ENCODE data around the gene ABL2.
"Not testable (repeated sequence)": the region's sequence is repeated elsewhere in the genome, so short reads cannot be mapped to it uniquely, and the experiment has no call there.

The ABL2 gene

DNA sequence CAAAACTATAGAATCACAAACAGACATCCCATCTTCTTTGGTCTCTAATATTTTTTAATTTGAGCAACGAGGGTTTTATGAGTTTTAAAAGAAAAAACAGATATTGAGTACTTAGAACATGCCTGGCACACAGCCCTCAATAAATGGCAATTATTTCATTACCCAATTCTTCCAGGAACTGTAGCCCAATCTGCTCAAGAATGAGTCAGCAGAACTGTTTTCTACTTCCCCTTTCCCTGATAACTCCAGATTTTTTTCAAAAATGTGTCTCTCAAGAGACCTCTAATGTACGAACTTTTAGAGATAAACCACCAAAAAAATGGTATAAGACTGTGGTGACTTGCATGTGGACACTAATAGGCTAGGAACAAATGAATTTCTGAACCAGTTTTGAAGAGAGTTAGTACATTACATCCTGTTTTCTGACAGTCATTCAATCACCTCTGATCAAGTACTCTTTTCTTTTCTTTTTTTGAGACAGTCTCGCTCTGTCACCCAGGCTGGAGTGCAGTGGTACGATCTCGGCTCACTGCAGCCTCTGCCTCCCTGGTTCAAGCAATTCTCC, 11.5 kb downstream of the ABL2 start:
- DNase-seq (ENCODE audit: low read depth in 2 of 2): no peak

DNA sequence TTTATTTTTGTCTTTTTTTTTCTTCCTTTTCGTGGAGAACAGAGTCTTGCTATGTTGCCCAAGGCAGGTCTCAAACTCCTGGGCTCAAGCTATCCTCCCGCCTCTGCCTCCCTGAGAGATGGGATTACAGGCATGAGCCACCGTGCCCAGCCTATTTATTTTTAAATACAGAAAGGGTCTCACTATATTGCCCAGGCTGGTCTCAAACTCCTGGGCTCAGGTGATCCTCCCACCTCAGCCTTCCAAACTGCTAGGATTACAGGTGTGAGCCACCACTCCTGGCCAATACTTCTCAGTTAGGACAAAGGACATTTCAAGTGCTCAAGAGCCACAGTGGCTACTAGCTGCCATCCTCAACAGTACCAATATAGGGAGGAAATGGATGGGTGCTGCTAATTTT, 16.2 kb downstream of the ABL2 start:
- not testable (repeated sequence) for DNase-seq (ENCODE audit: low read depth in 2 of 2)

DNA sequence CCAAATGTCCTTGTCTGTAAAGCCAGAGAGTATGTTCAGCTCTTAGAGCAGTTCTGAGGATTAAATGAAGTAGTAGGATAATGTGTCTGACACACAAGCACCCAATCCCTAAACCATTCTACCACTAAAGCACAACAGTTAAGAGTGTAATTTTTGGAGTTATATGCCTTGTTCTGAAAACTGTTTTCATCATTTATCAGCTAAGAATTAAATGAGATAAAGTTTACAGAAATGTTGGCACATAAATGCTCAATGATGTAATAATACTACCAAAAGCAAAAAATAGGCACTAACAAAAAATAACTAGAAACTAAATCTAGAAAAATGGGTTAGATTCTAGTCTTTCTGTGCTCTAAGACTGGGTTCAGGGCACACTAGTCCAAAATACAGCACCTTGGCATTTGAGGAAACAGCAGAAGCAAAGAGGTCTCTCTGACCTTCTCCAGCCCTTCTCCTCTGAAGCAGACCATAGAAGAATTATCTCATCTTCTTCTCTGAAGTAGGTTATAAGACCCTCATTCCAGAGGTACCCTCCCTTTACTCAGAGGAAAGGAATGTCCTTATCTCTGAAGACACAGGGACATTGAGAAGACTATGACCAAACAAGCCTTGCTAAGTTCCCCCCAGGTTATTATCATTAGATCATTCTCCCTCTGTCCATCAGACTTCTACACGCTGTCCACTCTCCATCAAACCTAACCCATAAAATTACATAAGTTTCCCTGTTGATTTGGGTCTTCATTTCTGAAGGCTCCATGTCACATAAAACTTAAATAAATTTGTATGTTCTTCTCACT, 20.6 kb downstream of the ABL2 start:
- DNase-seq (ENCODE audit: low read depth in 2 of 2): no peak

DNA sequence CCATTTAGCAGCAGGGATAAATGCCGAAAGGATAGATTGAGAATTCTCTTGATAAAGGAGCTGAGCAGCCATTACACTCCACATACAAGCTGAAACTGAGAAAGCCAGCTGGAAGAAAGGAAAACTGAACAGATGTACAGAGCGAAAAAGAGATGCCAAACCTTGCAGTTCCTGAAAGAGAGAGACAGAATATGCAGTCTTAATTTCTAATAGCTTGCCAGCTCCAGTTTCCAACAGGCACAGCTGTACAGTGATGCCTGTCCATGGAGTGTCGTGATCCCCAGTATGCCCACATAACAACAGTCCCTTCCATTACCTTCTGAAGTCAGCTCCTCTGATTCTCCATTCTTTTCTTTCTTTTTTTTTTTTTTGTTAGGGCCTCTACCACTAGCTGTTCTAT, 22.7 kb downstream of the ABL2 start:
- no peak for DNase-seq (ENCODE audit: low read depth in 2 of 2)

DNA sequence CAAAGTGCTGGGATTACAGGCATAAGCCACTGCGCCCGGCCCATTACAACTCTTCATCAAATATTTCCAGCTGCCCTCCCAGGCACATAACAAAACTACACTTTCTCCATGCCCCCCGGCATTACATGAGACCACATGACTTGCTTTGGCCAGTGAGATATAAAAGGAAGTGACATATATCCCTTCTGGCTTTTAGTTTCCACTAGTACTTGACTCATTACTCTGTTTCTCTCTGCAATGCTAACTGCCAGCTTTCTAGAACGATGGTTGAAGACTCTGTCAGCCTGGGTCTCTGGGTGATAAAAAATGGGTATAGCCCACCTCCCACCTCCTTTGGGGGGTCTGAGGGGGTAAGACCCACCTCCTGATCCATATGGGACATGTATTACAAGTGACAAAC, 24.2 kb downstream of the ABL2 start:
- no peak for DNase-seq (ENCODE audit: low read depth in 2 of 2)

DNA sequence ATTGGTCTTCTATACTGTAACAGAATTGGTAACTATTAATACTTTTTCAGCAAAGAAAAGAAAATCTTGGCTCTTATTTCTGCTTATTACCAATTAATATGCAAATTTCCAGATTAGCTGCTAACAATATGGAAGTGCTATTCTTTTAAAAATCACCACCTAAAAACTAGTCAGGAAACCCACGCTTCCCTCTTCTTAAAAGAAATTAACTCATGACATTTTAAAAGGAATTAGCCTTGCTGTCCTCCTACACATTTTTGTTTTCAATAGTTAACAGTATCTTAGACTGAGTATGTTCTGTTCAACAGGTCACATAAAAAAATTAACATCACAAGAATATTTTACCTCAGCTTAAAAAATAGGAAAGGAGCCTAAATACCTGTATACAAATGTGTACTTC, 27.3 kb downstream of the ABL2 start:
- DNase-seq (ENCODE audit: low read depth in 2 of 2): no peak

DNA sequence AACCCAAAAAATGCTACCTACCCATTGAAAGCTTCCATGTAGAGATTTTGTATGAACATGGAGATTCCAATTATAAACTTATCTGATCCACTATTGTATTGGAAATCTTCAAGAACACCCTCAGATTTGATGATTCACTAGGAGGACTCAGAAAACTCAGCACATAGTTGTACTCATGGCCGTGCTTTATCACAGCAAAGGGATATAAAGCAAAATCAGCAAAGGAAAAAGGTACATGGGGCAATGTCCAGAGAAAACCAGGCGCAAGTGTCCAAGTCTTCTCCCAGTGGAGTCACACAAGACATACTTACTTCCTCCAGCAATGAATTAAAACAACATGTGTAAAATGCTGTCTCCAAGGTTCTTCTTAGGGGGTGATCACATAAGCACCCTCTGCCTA, 28.9 kb downstream of the ABL2 start:
- DNase-seq (ENCODE audit: low read depth in 2 of 2): no peak

DNA sequence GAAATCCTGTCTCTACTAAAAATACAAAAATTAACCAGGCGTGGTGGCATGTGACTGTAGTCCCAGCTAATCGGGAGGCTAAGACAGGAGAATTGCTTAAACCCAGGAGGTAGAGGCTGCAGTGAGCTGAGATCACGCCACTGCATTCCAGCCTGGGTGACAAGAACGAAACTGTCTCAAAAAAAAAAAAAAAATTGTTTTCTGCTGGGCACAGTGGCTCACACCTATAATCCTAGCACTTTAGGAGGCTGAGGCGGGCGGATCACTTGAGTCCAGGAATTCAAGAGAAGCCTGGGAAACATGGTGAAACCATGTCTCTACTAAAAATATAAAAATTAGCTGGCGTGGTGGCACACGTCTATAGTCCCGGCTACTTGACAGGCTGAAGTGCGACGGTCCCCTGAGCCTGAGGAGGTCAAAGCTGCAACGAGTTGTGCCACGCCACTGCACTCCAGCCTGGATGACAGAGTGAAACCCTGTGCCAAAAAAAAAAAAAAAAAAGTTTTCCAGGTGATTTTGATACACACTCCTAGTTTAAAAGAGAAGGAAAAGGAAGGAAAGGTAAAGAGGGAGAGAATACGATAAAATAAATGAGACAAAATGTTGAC, 31.7 kb downstream of the ABL2 start:
- no peak for DNase-seq (ENCODE audit: low read depth in 2 of 2)

DNA sequence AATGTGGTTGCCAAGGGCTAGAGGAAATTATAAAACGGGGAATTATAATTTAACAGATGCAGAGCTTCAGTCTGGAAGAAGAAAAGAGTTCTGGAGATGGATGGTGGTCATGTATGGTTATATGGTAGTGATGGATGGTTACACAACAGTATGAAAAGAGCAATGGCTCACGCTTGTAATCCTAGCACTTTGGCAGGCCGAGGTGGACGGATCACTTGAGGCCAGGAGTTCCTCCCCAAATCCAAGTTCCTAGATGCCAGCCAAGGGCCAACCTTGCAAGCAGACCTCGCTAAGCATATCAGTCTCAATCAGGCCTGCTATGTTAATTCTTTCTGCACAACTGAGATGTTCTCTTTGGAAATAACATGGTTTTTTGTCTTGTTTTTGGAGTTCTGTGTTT, 33.6 kb downstream of the ABL2 start:
- not testable (repeated sequence) for DNase-seq (ENCODE audit: low read depth in 2 of 2)

DNA sequence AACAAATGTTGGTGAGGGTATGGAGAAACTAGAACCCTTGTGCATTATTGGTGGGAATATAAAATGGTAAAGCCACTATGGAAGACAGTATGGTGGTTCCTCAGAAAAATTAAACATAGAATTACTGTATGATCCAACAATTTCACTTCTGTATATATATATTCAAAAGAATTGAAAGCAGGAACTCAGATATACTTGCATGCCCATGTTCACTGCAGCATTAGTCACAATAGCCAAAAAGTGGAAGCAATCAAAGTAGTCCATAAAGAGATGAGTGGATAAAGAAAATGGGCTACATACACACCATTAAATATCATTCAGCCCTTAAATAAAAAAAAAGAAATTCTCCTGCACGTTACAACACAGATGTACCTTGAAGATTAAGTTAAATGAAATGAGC, 34.1 kb downstream of the ABL2 start:
- DNase-seq (ENCODE audit: low read depth in 2 of 2): no peak

DNA sequence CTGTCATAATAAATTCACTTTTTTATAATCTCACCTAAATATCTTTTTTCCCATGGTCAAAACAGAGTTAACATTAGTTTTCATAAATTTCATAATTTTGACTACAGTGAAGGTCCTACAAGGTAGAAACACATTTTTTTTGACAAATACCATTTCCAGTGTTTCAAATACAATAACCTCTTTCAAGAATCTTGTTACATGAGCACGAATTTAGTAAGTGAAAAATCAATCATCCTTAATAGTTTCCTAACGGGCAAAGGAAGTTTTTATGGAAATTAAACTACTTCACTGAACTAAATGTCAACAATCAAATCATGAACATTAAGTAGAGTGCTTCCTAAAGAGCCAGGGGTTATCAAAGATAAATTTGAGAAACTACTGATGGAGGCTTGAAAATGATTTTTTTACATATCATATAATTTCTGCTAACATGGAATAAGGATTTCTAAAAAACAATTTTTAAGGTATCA, 35.4 kb downstream of the ABL2 start:
- no peak for DNase-seq (ENCODE audit: low read depth in 2 of 2)

DNA sequence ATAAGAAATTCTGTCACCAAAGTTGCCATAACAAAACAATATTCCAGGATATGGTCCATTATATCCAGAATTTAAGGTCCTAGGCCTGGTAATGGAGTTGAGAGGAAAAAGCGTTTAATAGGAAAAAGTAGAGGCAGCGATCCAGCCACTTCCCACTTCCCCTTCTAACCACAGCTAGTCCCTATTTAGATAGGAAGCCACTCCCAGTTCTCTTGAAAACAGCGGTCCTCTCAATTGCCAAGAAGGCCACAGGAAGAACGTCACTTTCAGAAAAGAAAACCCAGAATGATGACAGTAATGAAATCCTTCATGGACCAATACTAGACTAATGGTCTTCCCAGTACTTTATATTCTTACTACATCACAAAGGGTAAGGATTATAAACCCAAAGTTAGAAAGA, 38.6 kb downstream of the ABL2 start:
- no peak for DNase-seq (ENCODE audit: low read depth in 2 of 2)

DNA sequence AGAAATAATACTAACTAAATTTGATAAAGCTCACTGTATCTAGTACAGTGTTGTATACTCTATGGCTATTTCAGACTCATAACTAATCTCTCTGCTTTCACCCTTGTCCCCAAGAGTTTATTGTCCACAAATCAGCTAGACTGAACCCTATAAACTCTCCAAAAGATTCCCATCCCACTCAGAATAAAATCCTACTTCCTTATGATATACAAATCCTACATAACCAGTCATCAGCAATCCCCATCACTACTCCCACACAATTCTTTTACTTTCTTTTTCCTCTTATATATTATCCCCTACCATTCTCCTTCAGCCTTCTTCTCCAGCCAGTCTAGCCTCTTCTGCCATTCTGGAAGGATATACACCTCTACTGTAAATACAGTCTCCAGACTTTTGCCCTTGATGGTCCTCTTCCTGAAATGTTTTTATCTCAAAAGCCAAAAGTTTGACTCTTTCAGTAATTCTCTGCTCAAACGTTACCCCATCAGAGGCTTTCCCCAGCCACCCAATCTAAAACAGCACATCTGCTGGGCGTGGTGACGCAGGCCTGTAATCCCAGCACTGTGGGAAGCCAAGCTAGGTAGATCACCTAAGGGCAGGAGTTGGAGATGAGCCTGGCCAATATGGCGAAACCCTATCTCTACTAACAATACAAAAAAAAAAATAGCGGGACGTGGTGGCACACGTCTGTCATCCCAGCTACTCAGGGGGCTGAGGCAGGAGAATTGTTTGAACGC, 41.6 kb downstream of the ABL2 start:
- DNase-seq (ENCODE audit: low read depth in 2 of 2): no peak

DNA sequence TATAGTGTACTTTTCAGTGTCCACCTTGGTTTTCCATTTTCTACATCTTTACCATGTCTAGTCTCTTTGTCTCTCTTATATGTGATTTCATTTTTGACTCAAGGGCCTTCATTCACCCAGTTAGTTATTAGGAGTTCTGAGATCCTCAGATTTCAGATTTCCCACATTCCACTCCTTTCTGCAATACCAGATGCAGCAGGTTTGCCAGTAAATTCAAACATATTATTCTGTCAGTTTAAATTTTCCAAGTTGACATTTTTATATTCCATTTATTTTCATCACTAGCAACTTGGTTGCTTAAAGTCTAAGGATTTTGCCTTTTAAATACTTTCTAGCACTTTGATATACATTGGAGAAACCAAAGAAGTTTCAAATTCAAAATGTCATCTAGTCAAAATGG, 42.4 kb downstream of the ABL2 start:
- DNase-seq (ENCODE audit: low read depth in 2 of 2): no peak

DNA sequence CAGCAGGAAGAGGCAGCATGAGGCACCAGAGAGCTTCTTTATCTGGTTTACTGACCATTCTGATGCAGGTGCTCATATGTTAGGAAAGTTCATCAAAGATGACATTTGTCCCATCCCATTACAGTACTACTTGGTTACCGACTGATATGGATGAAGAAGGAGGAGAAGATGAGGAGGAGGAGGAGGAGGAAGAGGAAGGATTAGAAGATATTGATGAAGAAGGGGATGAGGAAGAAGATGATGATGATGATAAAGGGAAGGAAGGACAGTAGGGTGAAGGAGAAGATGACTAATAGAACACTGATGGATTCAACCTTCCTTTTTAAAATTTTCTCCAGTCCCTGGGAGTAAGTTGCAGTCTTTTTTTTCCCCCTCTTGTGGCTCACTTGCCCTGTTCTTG, 45.1 kb downstream of the ABL2 start:
- no peak for DNase-seq (ENCODE audit: low read depth in 2 of 2)

DNA sequence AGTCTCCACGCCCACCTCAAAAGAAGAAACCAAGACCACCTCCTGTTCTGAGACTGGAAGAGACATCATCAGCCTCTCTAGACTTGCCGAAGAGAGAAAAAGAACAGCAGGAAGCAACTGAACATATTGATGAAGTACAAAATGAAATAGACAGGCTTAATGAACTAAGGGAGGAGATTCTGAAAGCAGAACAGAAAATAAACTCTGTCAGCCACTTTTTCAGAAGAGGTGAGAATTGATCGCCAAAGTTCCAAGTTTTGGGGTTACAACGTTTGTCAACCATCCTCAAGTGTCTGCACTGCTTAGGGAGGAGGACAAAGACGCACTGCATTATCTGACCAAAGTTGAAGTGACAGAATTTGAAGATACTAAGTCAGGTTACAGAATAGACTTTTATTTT, 45.6 kb downstream of the ABL2 start:
- no peak for DNase-seq (ENCODE audit: low read depth in 2 of 2)

DNA sequence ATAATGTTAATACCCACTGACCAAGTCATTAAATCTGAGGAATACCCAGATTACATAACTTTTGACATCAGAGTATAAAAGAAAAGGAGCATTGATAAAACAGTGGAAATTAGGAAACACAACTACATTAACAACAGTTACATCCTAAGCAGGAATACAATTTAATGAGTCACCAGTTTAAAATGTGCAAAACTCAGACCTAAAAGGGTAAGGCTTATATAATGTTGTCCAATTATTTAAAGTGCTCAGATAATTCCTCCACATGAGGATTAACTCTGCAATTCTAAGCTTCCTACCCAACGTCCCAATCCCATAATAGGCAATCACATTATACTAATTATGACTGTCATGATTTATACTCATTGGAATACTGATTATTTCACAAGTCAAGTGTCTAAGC, 50.5 kb downstream of the ABL2 start:
- DNase-seq (ENCODE audit: low read depth in 2 of 2): no peak

DNA sequence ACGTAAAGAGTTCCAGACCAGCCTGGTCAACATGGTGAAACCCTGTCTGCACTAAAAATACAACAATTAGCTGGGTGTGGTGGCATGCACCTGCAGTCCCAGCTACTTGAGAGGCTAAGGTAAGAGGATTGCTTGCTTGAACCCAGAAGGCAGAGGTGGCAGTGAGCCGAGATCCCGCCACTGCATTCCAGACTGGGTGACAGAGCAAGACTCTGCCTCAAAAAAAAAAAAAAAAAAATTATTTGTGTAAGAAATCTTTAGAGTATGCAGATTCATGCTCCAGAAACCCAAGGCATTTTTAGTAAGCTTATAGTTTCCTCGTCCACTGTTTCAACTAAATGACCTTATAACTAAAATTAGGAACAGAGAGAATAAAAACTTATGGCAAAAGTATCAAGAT, 51.3 kb downstream of the ABL2 start:
- no peak for DNase-seq (ENCODE audit: low read depth in 2 of 2)

DNA sequence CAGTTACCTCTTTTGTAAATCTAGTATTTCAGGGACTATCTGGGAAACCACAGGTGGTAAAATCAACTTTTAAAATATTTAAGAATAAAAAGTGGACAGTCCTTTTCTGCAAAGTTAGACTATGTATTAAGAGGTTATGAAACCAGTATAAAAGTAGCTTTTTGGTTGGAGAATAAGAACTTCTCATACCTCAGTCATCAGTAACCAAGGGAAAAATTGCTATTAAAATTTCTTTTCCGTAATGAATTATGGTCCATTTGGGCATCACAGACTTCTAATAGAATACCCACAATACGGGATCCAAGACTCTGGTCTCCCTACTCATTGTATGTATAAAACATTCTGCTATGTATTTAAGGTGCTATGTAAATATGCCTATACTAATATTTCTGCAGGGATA, 51.9 kb downstream of the ABL2 start:
- no peak for DNase-seq (ENCODE audit: low read depth in 2 of 2)

DNA sequence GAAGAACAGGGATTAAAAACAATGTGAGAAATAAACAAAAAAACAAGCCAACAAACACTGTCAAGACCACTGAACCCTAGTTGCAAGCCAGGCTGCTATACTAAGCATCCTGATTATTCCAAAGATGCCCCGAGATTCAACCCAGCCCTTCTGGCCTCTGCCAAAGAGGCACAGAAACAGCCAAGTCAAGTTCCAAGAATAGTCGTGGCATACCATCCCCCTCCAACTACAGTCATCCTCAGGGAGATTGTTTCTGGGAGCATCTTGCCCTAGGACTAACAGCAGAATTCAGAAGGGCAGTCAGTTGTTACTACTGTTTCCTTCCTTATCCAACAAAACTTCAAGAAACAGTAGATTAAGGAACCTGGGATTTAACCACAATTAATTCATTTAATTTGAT, 52.3 kb downstream of the ABL2 start:
- DNase-seq (ENCODE audit: low read depth in 2 of 2): no peak

DNA sequence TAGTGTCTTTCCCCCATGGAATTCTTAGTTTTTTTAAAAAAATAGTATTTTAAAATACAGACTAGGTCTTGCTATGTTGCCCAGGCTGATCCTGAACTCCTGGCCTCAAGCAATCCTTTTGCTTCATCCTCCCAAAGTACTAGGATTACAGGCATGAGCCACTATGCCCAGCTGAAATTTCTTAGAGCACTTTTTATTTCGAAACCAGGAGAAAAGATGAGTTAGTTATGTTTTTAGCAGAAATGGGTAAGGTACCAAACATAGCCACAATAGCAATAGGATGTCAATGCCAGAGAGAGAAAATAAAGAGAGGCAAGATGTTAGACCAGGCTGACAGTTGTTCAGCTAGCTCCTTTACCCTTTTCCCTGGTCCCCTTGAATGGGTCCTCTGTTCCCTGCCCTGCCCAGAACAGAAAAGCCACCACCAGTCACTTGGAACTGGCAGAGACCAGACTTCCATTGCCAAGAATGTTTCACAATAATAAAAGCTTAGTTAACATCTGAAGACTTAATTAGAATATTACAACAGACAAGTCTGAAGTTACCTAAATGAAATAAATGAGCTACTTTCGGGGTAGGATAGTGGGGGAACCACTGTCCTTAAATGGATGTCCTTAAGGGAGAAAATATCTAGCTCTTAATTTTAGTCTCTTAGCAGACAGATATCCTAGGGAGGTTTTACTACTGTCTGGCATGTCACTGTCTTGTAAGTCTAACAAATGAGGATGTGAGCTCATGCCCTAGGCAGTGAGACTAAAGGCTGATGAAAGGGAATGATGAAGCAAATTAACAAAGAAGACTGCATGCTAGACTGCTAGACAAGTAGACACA, 54.3 kb downstream of the ABL2 start:
- DNase-seq (ENCODE audit: low read depth in 2 of 2): no peak

DNA sequence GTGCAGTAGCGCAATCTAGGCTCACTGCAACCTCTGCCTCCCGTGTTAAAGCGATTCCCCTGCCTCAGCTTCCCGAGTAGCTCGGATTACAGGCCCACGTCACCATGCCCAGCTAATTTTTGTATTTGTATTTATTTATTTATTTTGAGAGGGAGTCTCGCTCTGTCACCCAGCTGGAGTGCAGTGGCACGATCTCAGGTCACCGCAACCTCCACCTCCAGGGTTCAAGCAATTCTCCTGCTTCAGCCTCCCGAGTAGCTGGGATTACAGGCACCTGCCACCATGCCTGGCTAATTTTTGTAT, 59.1 kb downstream of the ABL2 start:
- DNase-seq (ENCODE audit: low read depth in 2 of 2): not testable (repeated sequence)

Measured in stimulated activated CD4-positive, alpha-beta T cell treated with anti-CD3 and anti-CD28 coated beads, Interleukin-12 subunit alpha, Interleukin-12 subunit beta, amount 100 ng/mL, for 24 hours (primary cell).